ENCODE data around the gene HOMEZ.
"Not testable (repeated sequence)": the region's sequence is repeated elsewhere in the genome, so short reads cannot be mapped to it uniquely, and the experiment has no call there.

The HOMEZ gene

DNA sequence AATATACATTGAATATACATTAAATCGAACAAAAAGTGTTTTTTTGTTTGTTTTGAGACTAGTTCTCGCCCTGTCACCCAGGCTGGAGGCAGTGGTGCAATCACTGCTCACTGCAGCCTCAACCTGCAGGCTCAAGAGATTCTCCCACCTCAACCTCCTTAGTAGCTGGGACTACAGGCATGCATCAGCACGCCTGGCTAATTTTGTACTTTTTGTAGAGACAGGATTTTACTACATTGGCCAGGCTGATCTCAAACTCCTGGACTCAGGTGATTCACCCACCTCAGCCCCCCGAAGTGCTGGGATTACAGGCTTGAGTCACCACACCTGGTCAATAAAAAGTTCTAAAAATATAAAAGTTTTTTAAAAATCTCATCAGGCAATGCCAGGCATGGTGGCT, 58.4 kb downstream of the HOMEZ start:
- Mint-ChIP-seq H3K27me3 (peaks cover 2% of the 10 kb centered on the region), H3K36me3 (no peaks in the 10 kb centered on the region), H3K27ac (no peak overlapping the region), H3K9me3 (ENCODE audit: low read depth) (no peaks in the 10 kb centered on the region), H3K4me3 (no peak overlapping the region), H3K4me1 (ENCODE audit: low read depth) (no peaks in the 10 kb centered on the region)

- H3K4me1 Mint-ChIP-seq (ENCODE audit: low read depth); H3K9me3 Mint-ChIP-seq (ENCODE audit: low read depth); H3K27me3 Mint-ChIP-seq; H3K4me3 Mint-ChIP-seq; H3K27ac Mint-ChIP-seq; H3K36me3 Mint-ChIP-seq: not testable (repeated sequence)
Observed at GRCh38 chr14:23224958-23225357, 61.0 kb downstream of the HOMEZ start.
